Caco-2 (cell line): ENCODE data around the gene CAPN11. TPM values are rescaled to one million over a fixed set of nuclear protein-coding genes. Genes with fewer than 3 reads are reported as not detected.

Experiments
- BruUV-seq: library from RNA; stranded (reverse); fragments of 400-500 nt; replicated peaks from 2 replicates; lab custom pipeline; 2021; lab: Mats Ljungman, UMichigan
- CTCF ChIA-PET: fragments of 300-600 bp; sonication (Branson Sonifier 250); formaldehyde crosslinking; loops from one replicate; lab custom pipeline; 2022; ENCODE audit warnings: antibody characterized with exemption; lab: Charles Lee
- POLR2A ChIA-PET: fragments of 300-600 bp; sonication (Branson Sonifier 250); formaldehyde crosslinking; loops from one replicate; lab custom pipeline; 2022; ENCODE audit warnings: antibody characterized with exemption; lab: Charles Lee
- DNase-seq, 2 experiments: peaks; one replicate each; pipeline versions ENCODE4 v3.0.0 to v3.0.0-alpha.2; 2020 to 2022
- H3K27me3 ChIP-seq: replicated peaks from 2 replicates; pipeline ENCODE4 v1.6.0; 2011; ENCODE audit warnings: low read length; ENCODE audit not compliant: control insufficient read depth, insufficient read depth
- H3K36me3 ChIP-seq: 2 replicates; pipeline ENCODE4 v1.5.1; 2011; ENCODE audit warnings: low read length; ENCODE audit not compliant: control insufficient read depth, insufficient read depth
- H3K4me1 ChIP-seq: fragments of 250-450 bp; sonication (Bioruptor Pico); 2 replicates; pipeline ENCODE4 v1.5.1; 2020; ENCODE audit warnings: mild to moderate bottlenecking
- H3K4me3 ChIP-seq: 2 replicates; pipeline ENCODE4 v1.5.1; 2011; ENCODE audit warnings: low read depth, mild to moderate bottlenecking, control low read depth, low read length
- H3K9me3 ChIP-seq: fragments of 250-450 bp; sonication (Bioruptor Pico); 2 replicates; pipeline ENCODE4 v1.5.1; 2020; ENCODE audit warnings: mild to moderate bottlenecking, moderate library complexity
- H3K27ac Mint-ChIP-seq: one replicate; pipeline ENCODE4 v1.8.0; 2022; ENCODE audit warnings: mixed read lengths; ENCODE audit not compliant: unreplicated experiment
- H3K27me3 Mint-ChIP-seq: one replicate; pipeline ENCODE4 v1.8.0; 2022; ENCODE audit warnings: mixed read lengths; ENCODE audit not compliant: insufficient read depth, unreplicated experiment
- H3K36me3 Mint-ChIP-seq: one replicate; pipeline ENCODE4 v1.8.0; 2022; ENCODE audit warnings: mild to moderate bottlenecking, mixed read lengths; ENCODE audit not compliant: insufficient read depth, unreplicated experiment
- H3K4me1 Mint-ChIP-seq: one replicate; pipeline ENCODE4 v1.8.0; 2022; ENCODE audit warnings: low read depth, mixed read lengths; ENCODE audit not compliant: unreplicated experiment
- H3K4me3 Mint-ChIP-seq: one replicate; pipeline ENCODE4 v1.8.0; 2022; ENCODE audit warnings: mild to moderate bottlenecking, moderate library complexity, mixed read lengths; ENCODE audit not compliant: unreplicated experiment
- H3K9me3 Mint-ChIP-seq: one replicate; pipeline ENCODE4 v1.8.0; 2022; ENCODE audit warnings: mixed read lengths; ENCODE audit not compliant: unreplicated experiment
- intact Hi-C: fragments of 100-400 bp; cut with micrococcal nuclease; formaldehyde crosslinking; loops from one replicate; pipeline ENCODE4 v1.10.0; 2022; ENCODE audit not compliant: unreplicated experiment
- total RNA-seq: library from RNA; stranded (reverse); gene quantifications from 2 replicates; pipeline ENCODE4 v1.2.3, GENCODE V29; 2022
- TF ChIP-seq, protein P1 (sequence below), 2 experiments: fragments of 200-600 bp in 1 of 2; IDR thresholded peaks; 1 replicate in 1 of 2; 2 replicates in 1 of 2; pipeline versions ENCODE4 v1.5.1 to v1.8.0; 2011 to 2022; ENCODE audit warnings: antibody characterized with exemption in 1 of 2, control low read depth in 1 of 2, inconsistent platforms in 1 of 2, low read depth in 1 of 2, low read length in 1 of 2, mild to moderate bottlenecking in 1 of 2, moderate library complexity in 1 of 2; ENCODE audit not compliant: insufficient read depth in 1 of 2, severe bottlenecking in 1 of 2, unreplicated experiment in 1 of 2

Gene CAPN11
- total RNA-seq, 1 experiment from 2014 or later, result not detected

DNA sequence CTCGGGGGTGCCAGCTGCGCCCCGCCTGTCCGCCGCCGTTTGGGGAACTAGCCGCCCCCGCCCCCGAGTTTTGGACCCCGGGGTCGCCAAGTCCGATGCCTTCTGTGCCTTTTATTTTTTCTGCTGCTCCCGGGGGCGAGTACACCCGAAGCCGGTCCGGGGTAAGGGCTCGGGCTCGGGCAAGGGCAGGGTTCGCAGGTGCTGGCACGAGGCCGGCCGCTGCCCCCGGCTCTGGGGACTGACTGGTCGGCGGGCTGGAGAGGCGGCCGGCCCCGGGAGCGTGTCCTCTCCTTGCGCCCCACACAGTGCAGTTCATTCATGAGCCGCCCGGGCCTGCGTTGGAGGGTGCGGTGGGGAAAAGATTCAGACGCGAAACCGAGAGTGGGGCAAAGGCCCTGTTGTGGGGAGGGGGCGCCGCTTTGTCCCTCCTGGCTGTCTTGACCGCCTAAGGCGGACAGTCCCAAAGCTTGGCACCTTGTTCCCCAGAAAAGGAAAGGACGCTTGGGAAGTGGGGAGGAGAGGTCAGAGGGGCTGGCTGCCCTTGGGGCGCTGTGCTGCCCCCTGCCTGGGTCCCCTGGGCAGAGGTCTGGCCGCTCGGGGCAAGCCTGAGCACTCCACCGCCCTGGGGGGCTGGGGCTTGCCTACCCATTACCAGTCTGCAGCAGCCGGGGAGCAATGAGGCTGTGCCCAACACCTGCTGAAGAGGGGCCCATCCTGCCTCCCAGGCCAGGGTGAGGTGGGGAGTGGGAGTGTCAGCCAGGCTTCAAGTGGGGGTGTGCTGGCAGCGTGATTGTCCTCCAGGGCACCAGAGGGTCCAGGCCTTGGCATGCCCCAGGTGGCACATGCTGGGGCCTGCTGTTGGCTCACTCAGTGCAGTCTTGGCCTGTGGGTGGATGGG lies 30.4 kb upstream of the CAPN11 start:
- Mint-ChIP-seq H3K4me1 (peaks cover 36% of the 10 kb centered on the region), H3K9me3 (no peaks in the 10 kb centered on the region), H3K27me3 (no peaks in the 10 kb centered on the region), H3K4me3 (peak overlapping the region; percentile 94), H3K27ac (peak overlapping the region; percentile 19), H3K36me3 (peaks cover 33% of the 10 kb centered on the region)
- Histone ChIP-seq H3K9me3 (no peaks in the 10 kb centered on the region), H3K4me3 (peak overlapping the region; percentile 85), H3K36me3 (no peaks in the 10 kb centered on the region; the same call in none of the 2 replicates), H3K4me1 (peaks cover 20% of the 10 kb centered on the region), H3K27me3 (no peaks in the 10 kb centered on the region)
- intact Hi-C loops, result loop anchor here (1.0 kb wide), 1 partner anchor 28 kb away; no protein-coding TSS in a partner anchor
- TF ChIP-seq, protein P1, sequence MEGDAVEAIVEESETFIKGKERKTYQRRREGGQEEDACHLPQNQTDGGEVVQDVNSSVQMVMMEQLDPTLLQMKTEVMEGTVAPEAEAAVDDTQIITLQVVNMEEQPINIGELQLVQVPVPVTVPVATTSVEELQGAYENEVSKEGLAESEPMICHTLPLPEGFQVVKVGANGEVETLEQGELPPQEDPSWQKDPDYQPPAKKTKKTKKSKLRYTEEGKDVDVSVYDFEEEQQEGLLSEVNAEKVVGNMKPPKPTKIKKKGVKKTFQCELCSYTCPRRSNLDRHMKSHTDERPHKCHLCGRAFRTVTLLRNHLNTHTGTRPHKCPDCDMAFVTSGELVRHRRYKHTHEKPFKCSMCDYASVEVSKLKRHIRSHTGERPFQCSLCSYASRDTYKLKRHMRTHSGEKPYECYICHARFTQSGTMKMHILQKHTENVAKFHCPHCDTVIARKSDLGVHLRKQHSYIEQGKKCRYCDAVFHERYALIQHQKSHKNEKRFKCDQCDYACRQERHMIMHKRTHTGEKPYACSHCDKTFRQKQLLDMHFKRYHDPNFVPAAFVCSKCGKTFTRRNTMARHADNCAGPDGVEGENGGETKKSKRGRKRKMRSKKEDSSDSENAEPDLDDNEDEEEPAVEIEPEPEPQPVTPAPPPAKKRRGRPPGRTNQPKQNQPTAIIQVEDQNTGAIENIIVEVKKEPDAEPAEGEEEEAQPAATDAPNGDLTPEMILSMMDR (IDR thresholded peaks at IDR 0.05; ENCODE audit: insufficient read depth in 1 of 2, low read depth in 1 of 2, low read length in 1 of 2, severe bottlenecking in 1 of 2, unreplicated experiment in 1 of 2), result peak; percentile 12
- POLR2A ChIA-PET, result interaction anchor here (0.6 to 1.0 kb wide), 7 partner anchors 17 to 323 kb away, joined by 3 to 11 read pairs (median 3); partner anchors contain the start of gene HSP90AB1
- CTCF ChIA-PET, result interaction anchor here (0.6 to 1.1 kb wide), 5 partner anchors 11 to 109 kb away, joined by 3 to 12 read pairs (median 7); no protein-coding TSS in a partner anchor
- DNase-seq, result peak; percentile 51 to 56
- no TSS peak for BruUV-seq

GRCh38 chr6:44129841-44130322 lies 28.7 kb upstream of the CAPN11 start:
- no peaks in the 10 kb centered on the region for H3K27me3 Mint-ChIP-seq
- peaks cover 37% of the 10 kb centered on the region for H3K4me1 Mint-ChIP-seq
- ChIA-PET POLR2A (no interaction called here), CTCF (no interaction called here)
- peak overlapping the region; percentile 94 for H3K4me3 Mint-ChIP-seq
- Histone ChIP-seq H3K4me3 (no peak overlapping the region), H3K36me3 (no peaks in the 10 kb centered on the region; the same call in 1 of the 2 replicates), H3K27me3 (no peaks in the 10 kb centered on the region), H3K4me1 (peaks cover 25% of the 10 kb centered on the region), H3K9me3 (no peaks in the 10 kb centered on the region)
- no TSS peak for BruUV-seq
- H3K27ac Mint-ChIP-seq, result no peak overlapping the region
- TF ChIP-seq, protein P1 (IDR thresholded peaks at IDR 0.05; ENCODE audit: insufficient read depth in 1 of 2, low read depth in 1 of 2, low read length in 1 of 2, severe bottlenecking in 1 of 2, unreplicated experiment in 1 of 2), result no peak
- intact Hi-C loops, result no loop called here
- no peak for DNase-seq
- peaks cover 32% of the 10 kb centered on the region for H3K36me3 Mint-ChIP-seq
- no peaks in the 10 kb centered on the region for H3K9me3 Mint-ChIP-seq

DNA sequence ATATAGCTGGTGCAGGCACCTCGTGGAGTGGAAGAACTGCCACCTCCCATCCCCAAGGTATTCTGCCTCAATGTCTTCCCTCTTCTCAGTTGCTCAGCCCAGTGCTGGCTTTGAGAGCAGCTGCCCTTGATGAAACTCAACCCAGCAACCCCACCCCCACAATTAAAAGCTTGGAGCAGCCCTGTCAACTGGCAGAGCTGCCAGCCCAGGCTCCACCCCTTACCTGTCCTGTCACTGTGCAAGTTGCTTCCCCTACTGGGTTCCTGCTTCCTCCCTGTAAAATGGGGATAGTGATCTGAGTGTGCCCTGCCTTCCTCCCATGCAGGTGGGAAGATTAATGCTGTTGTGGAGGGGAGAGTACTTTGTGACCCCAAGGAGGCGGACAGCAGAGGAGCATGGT lies 26.7 kb upstream of the CAPN11 start:
- Mint-ChIP-seq H3K27me3 (no peaks in the 10 kb centered on the region), H3K4me1 (peaks cover 29% of the 10 kb centered on the region), H3K4me3 (no peak overlapping the region), H3K9me3 (no peaks in the 10 kb centered on the region), H3K27ac (no peak overlapping the region), H3K36me3 (peaks cover 19% of the 10 kb centered on the region)
- DNase-seq, result no peak
- ChIA-PET CTCF (interaction anchor here (0.6 to 1.4 kb wide), 2 partner anchors 15 to 20 kb away, joined by 3 read pairs; no protein-coding TSS in a partner anchor), POLR2A (interaction anchor here (0.5 kb wide), 1 partner anchor 31 kb away, joined by 5 read pairs; no protein-coding TSS in a partner anchor)
- H3K4me3 ChIP-seq, result no peak overlapping the region
- intact Hi-C loops, result no loop called here
- peaks cover 16% of the 10 kb centered on the region for H3K4me1 ChIP-seq
- H3K36me3 ChIP-seq, result no peaks in the 10 kb centered on the region; the same call in 1 of the 2 replicates
- no peaks in the 10 kb centered on the region for H3K9me3 ChIP-seq
- H3K27me3 ChIP-seq, result no peaks in the 10 kb centered on the region
- no TSS peak for BruUV-seq
- TF ChIP-seq, protein P1 (IDR thresholded peaks at IDR 0.05; ENCODE audit: insufficient read depth in 1 of 2, low read depth in 1 of 2, low read length in 1 of 2, severe bottlenecking in 1 of 2, unreplicated experiment in 1 of 2), result no peak
